HepG2 (cell line): Measurements from ENCODE around the gene C11orf42. TPM values are rescaled to one million over a fixed set of nuclear protein-coding genes. Genes with fewer than 3 reads are reported as not detected.

ENCODE experiments used
- ATAC-seq: fragments of 200-7000 bp; cut with Tn5 transposase; 3 replicates; pipeline ENCODE4 v1.9.1; 2020; ENCODE audit warnings: mild to moderate bottlenecking, moderate library complexity
- BruUV-seq: library from RNA; stranded (reverse); fragments of 400-500 nt; replicated peaks from 2 replicates; lab custom pipeline; 2021; lab: Mats Ljungman, UMichigan
- CTCF ChIA-PET: fragments of 300-600 bp; formaldehyde crosslinking; extraction: SDS; loops from one replicate; lab custom pipeline; 2021; ENCODE audit warnings: low total read pairs, inconsistent platforms, low intra/inter-chr PET ratio; lab: Yijun Ruan, JAX
- POLR2A ChIA-PET: fragments of 350-600 bp; sonication (Branson Sonifier 250); formaldehyde crosslinking; loops from one replicate; lab custom pipeline; 2020; ENCODE audit warnings: antibody characterized with exemption, inconsistent platforms; lab: Yijun Ruan, JAX
- DNase-seq: peaks from one replicate; pipeline ENCODE4 v3.0.0-alpha.2; 2015; ENCODE audit warnings: low spot score
- FAIRE-seq: peaks from 3 replicates; lab custom pipeline; 2011; peaks lifted over from hg19 to GRCh38; lab: Jason Lieb, UNC
- H2AFZ ChIP-seq: one replicate; pipeline ENCODE4 v1.6.1; 2011; ENCODE audit warnings: low read length, inconsistent platforms
- H3K27ac ChIP-seq: fragments of 300-600 bp; 3 replicates; pipeline ENCODE4 v1.8.0; 2011; ENCODE audit warnings: mixed run types, mild to moderate bottlenecking, mixed read lengths, low read length, inconsistent platforms; ENCODE audit not compliant: insufficient read depth; ENCODE audit errors: extremely low read length
- H3K27me3 ChIP-seq, 2 experiments: fragments of 200-600 bp in 1 of 2; 2 replicates in 1 of 2; 3 replicates in 1 of 2; pipeline versions ENCODE4 v1.6.0 to v1.8.0; 2011; ENCODE audit warnings: low read length in 2 of 2, mild to moderate bottlenecking in 2 of 2, moderate library complexity in 2 of 2, inconsistent platforms in 1 of 2; ENCODE audit not compliant: insufficient read depth in 2 of 2, control insufficient read depth in 1 of 2
- H3K36me3 ChIP-seq, 2 experiments: fragments of 200-600 bp in 1 of 2; replicated peaks in 1 of 2; 2 replicates in 1 of 2; 3 replicates in 1 of 2; pipeline versions ENCODE4 v1.5.1 to v1.8.0; 2011; ENCODE audit warnings: low read length in 2 of 2, inconsistent platforms in 1 of 2; ENCODE audit not compliant: insufficient read depth in 2 of 2, control insufficient read depth in 1 of 2
- H3K4me1 ChIP-seq: 2 replicates; pipeline ENCODE4 v1.5.1; 2012; ENCODE audit warnings: low read length, inconsistent platforms; ENCODE audit not compliant: insufficient read depth
- H3K4me2 ChIP-seq: 2 replicates; pipeline ENCODE4 v1.6.0; 2011; ENCODE audit warnings: low read depth, low read length, inconsistent platforms
- H3K4me3 ChIP-seq, 3 experiments: fragments of 200-600 bp in 1 of 3; sonication (generic), shearing (Covaris generic) in 1 of 3; replicated peaks in 1 of 3; 2 replicates each; pipeline ENCODE4 v1.5.1; 2011 to 2016; ENCODE audit warnings: low read length in 3 of 3, inconsistent platforms in 2 of 3, low read depth in 2 of 3, mild to moderate bottlenecking in 2 of 3, control low read depth in 1 of 3, mixed read lengths in 1 of 3; ENCODE audit not compliant: insufficient read depth in 1 of 3
- H3K79me2 ChIP-seq: one replicate; pipeline ENCODE4 v1.6.1; 2011; ENCODE audit warnings: low read length, inconsistent platforms; ENCODE audit not compliant: insufficient read depth
- H3K9ac ChIP-seq: 2 replicates; pipeline ENCODE4 v1.6.0; 2011; ENCODE audit warnings: mild to moderate bottlenecking, low read depth, low read length, inconsistent platforms; ENCODE audit not compliant: insufficient read depth
- H3K9me3 ChIP-seq: 2 replicates; pipeline ENCODE4 v1.5.1; 2012; ENCODE audit warnings: mild to moderate bottlenecking, low read length
- H4K20me1 ChIP-seq: 2 replicates; pipeline ENCODE4 v1.6.0; 2011; ENCODE audit warnings: inconsistent platforms, mild to moderate bottlenecking, low read length, moderate library complexity; ENCODE audit not compliant: insufficient read depth
- CC2D1A ChIP-seq: sonication (generic); formaldehyde crosslinking; IDR thresholded peaks from 2 replicates; pipeline ENCODE4 v1.8.1; 2023; ENCODE audit warnings: mild to moderate bottlenecking, missing genetic modification reagents
- GTF2F1 ChIP-seq: fragments of 150-350 bp; IDR thresholded peaks from 2 replicates; pipeline ENCODE4 v1.6.1; 2014; ENCODE audit warnings: low read length
- KMT2B ChIP-seq: IDR thresholded peaks from 2 replicates; pipeline ENCODE4 v1.6.1; 2016; ENCODE audit warnings: missing genetic modification reagents, missing compliant biosample characterization
- MAFG ChIP-seq: sonication (generic); formaldehyde crosslinking; IDR thresholded peaks from 2 replicates; pipeline ENCODE4 v1.5.1; 2020; ENCODE audit warnings: mild to moderate bottlenecking, missing genetic modification reagents
- NCOA5 ChIP-seq: sonication (generic); formaldehyde crosslinking; IDR thresholded peaks from 2 replicates; pipeline ENCODE4 v1.4.0; 2020; ENCODE audit warnings: missing genetic modification reagents
- NFATC3 ChIP-seq: sonication (generic); formaldehyde crosslinking; IDR thresholded peaks from 2 replicates; pipeline ENCODE4 v1.5.1; 2020; ENCODE audit warnings: mild to moderate bottlenecking, missing genetic modification reagents
- NFE2 ChIP-seq: sonication (generic); formaldehyde crosslinking; IDR thresholded peaks from 2 replicates; pipeline ENCODE4 v1.4.0; 2020; ENCODE audit warnings: missing genetic modification reagents
- RAD51 ChIP-seq: fragments of 450-650 bp; IDR thresholded peaks from 2 replicates; pipeline ENCODE4 v1.6.1; 2016; ENCODE audit warnings: borderline replicate concordance
- TBX2 ChIP-seq: sonication (generic); formaldehyde crosslinking; IDR thresholded peaks from 2 replicates; pipeline ENCODE4 v1.5.0; 2020; ENCODE audit warnings: missing genetic modification reagents, mild to moderate bottlenecking, borderline replicate concordance
- ZKSCAN5 ChIP-seq: sonication (generic); formaldehyde crosslinking; IDR thresholded peaks from 2 replicates; pipeline ENCODE4 v1.5.1; 2020; ENCODE audit warnings: mild to moderate bottlenecking, missing genetic modification reagents
- ZNF317 ChIP-seq: sonication (generic); formaldehyde crosslinking; IDR thresholded peaks from 2 replicates; pipeline ENCODE4 v1.5.0; 2020; ENCODE audit warnings: mild to moderate bottlenecking, missing genetic modification reagents
- ZNF354B ChIP-seq: sonication (generic); formaldehyde crosslinking; IDR thresholded peaks from 2 replicates; pipeline ENCODE4 v1.8.0; 2022; ENCODE audit warnings: mild to moderate bottlenecking, missing genetic modification reagents
- ZNF563 ChIP-seq: sonication (generic); formaldehyde crosslinking; IDR thresholded peaks from 2 replicates; pipeline ENCODE4 v1.8.0; 2022; ENCODE audit warnings: mild to moderate bottlenecking, moderate library complexity, missing genetic modification reagents
- ZNF839 ChIP-seq: sonication (generic); formaldehyde crosslinking; IDR thresholded peaks from 2 replicates; pipeline ENCODE4 v1.4.0; 2020; ENCODE audit warnings: missing genetic modification reagents, mild to moderate bottlenecking, borderline replicate concordance
- WGBS: methylation state at CpG from one replicate; pipeline ENCODE4 v1.1.6; 2017; ENCODE audit warnings: low lambda C conversion rate; 5-methylcytosine and 5-hydroxymethylcytosine counted together
- in situ Hi-C: cut with HindIII; loops from 2 replicates; pipeline ENCODE4 v1.10.0; 2017; ENCODE audit warnings: low pct_unique_long_range_greater_than_20kb; ENCODE audit not compliant: extremely low pct_ligation_motif_present
- intact Hi-C: fragments of 100-400 bp; cut with micrococcal nuclease; formaldehyde crosslinking; loops from one replicate; pipeline ENCODE4 v1.10.0; 2022; ENCODE audit not compliant: unreplicated experiment
- polyA plus RNA-seq, 8 experiments: library from polyadenylated mRNA; depleted of rRNA in 3 of 8; stranded (reverse) in 7 of 8; unstranded in 1 of 8; fragments of >200 nt; fragmentation: Illumina TruSeq in 4 of 8; extraction: Trizol in 4 of 8; gene quantifications; 2 replicates each; pipeline versions ENCODE4 v1.2.1 to v1.2.3, GENCODE V29; 2011 to 2016; ENCODE audit warnings: low read depth in 4 of 8, missing spikeins in 1 of 8, mixed read lengths in 1 of 8; ENCODE audit not compliant: insufficient read depth in 1 of 8
- total RNA-seq, 5 experiments: library from RNA; depleted of rRNA; stranded (reverse); fragments of >200 nt; fragmentation: Illumina TruSeq; extraction: Trizol; gene quantifications; 2 replicates each; pipeline ENCODE4 v1.2.3, GENCODE V29; 2016; ENCODE audit warnings: low read depth in 1 of 5
- TF ChIP-seq, protein P1 (sequence below): sonication (generic); formaldehyde crosslinking; IDR thresholded peaks from 2 replicates; pipeline ENCODE4 v1.4.0; 2020; ENCODE audit warnings: missing genetic modification reagents, borderline replicate concordance
- TF ChIP-seq, protein P2 (sequence below): sonication (generic); formaldehyde crosslinking; IDR thresholded peaks from 2 replicates; pipeline ENCODE4 v1.8.0; 2022; ENCODE audit warnings: low read depth, missing genetic modification reagents

Gene C11orf42
- total and polyA plus RNA-seq, 2 of the 13 experiments (the other 11 are each of a cell fraction or from before 2014, with no cell fraction given): not detected

DNA sequence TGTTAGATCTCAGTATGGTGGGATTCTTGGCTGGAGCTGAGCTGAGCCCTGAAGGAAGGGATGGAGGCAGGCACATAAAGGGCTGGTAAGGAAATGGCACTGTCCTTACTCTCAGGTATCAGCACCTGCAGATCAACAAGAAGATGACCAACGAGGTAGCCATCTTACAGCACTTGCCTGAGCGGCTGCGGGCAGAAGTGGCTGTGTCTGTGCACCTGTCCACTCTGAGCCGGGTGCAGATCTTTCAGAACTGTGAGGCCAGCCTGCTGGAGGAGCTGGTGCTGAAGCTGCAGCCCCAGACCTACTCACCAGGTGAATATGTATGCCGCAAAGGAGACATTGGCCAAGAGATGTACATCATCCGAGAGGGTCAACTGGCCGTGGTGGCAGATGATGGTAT is 36.0 kb downstream of the C11orf42 start:
- CTCF ChIA-PET: no interaction called here
- WGBS: 25% methylated on average over 5 of the region's 7 CpGs

More for the DNA sequence above, 36.0 kb downstream of the C11orf42 start:
- no peaks in the 10 kb centered on the region for H3K79me2 ChIP-seq
- no peaks in the 10 kb centered on the region for H3K9me3 ChIP-seq
- H3K4me2 ChIP-seq: no peak overlapping the region
- no peaks in the 10 kb centered on the region for H4K20me1 ChIP-seq
- in situ Hi-C loops: no loop called here
- intact Hi-C loops: no loop called here
- no TSS peak for BruUV-seq
- FAIRE-seq: no peak
- no peak overlapping the region for H3K27ac ChIP-seq
- no peak for DNase-seq
- TF ChIP-seq ZNF317 (CRISPR knock-in tag) (no peak), NFATC3 (CRISPR knock-in tag) (no peak), CC2D1A (no peak), NCOA5 (CRISPR knock-in tag) (no peak), KMT2B (no peak), TBX2 (CRISPR knock-in tag) (no peak), ZNF563 (CRISPR knock-in tag) (no peak), ZNF839 (CRISPR knock-in tag) (no peak), MAFG (CRISPR knock-in tag) (no peak), GTF2F1 (no peak), RAD51 (no peak), NFE2 (CRISPR knock-in tag) (no peak), ZNF354B (CRISPR knock-in tag) (no peak), ZKSCAN5 (CRISPR knock-in tag) (no peak)
- TF ChIP-seq, protein P1, sequence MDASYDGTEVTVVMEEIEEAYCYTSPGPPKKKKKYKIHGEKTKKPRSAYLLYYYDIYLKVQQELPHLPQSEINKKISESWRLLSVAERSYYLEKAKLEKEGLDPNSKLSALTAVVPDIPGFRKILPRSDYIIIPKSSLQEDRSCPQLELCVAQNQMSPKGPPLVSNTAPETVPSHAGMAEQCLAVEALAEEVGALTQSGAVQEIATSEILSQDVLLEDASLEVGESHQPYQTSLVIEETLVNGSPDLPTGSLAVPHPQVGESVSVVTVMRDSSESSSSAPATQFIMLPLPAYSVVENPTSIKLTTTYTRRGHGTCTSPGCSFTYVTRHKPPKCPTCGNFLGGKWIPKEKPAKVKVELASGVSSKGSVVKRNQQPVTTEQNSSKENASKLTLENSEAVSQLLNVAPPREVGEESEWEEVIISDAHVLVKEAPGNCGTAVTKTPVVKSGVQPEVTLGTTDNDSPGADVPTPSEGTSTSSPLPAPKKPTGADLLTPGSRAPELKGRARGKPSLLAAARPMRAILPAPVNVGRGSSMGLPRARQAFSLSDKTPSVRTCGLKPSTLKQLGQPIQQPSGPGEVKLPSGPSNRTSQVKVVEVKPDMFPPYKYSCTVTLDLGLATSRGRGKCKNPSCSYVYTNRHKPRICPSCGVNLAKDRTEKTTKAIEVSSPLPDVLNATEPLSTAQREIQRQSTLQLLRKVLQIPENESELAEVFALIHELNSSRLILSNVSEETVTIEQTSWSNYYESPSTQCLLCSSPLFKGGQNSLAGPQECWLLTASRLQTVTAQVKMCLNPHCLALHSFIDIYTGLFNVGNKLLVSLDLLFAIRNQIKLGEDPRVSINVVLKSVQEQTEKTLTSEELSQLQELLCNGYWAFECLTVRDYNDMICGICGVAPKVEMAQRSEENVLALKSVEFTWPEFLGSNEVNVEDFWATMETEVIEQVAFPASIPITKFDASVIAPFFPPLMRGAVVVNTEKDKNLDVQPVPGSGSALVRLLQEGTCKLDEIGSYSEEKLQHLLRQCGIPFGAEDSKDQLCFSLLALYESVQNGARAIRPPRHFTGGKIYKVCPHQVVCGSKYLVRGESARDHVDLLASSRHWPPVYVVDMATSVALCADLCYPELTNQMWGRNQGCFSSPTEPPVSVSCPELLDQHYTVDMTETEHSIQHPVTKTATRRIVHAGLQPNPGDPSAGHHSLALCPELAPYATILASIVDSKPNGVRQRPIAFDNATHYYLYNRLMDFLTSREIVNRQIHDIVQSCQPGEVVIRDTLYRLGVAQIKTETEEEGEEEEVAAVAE (CRISPR knock-in tag): no peak
- TF ChIP-seq, protein P2, sequence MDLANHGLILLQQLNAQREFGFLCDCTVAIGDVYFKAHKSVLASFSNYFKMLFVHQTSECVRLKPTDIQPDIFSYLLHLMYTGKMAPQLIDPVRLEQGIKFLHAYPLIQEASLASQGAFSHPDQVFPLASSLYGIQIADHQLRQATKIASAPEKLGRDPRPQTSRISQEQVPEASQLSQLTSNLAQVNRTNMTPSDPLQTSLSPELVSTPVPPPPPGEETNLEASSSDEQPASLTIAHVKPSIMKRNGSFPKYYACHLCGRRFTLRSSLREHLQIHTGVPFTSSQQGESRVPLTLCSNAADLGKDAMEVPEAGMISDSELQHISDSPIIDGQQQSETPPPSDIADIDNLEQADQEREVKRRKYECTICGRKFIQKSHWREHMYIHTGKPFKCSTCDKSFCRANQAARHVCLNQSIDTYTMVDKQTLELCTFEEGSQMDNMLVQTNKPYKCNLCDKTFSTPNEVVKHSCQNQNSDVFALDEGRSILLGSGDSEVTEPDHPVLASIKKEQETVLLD (CRISPR knock-in tag): no peak
- no peak overlapping the region for H3K9ac ChIP-seq
- peaks cover 2 to 16% of the 10 kb centered on the region in 2 experiments; a peak in 1 of 5 replicates for H3K27me3 ChIP-seq
- H3K4me1 ChIP-seq: no peaks in the 10 kb centered on the region
- no peak overlapping the region for H3K4me3 ChIP-seq
- POLR2A ChIA-PET: no interaction called here
- H2AFZ ChIP-seq: no peak overlapping the region
- no peak for ATAC-seq
- no peaks in the 10 kb centered on the region for H3K36me3 ChIP-seq
